Femur (tissue), 1 donor: Measurements from ENCODE around the gene ACOT7.

Experiments used
- DNase-seq: peaks from one replicate; pipeline ENCODE4 v3.0.0-alpha.2; 2017

ACOT7 gene

DNA sequence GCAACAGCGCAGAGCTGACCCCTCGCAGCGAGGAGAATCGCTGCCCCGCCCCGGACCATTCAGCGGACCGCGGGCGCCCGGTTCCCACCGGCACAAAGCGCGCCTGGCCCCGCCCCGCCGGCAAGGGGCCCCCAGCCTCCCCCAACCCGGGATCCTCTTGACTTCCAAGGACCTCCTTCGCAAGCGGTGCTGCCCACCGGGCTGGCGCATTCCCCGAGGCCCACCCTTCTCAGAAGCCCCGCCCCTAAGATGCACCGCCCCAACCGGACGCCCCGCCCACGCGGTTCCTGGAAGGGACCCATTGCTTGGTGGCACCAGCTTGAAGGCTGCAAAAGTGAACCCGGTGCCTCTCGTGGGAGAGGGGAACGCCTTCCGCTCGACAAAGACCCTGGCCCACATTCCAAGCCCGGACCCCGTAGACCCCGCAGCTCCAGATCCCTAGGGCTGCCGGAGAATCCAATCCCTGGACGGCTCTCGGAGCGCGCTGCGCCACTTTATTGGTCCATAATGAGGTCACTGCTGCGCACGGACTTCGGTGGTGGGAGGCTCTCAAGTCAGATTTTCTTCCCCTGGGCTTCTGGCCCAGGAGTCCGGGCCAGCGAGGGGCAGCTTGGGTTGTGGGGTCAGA is 147.6 kb downstream of the ACOT7 start:
- DNase-seq, result peak; percentile 61

DNA sequence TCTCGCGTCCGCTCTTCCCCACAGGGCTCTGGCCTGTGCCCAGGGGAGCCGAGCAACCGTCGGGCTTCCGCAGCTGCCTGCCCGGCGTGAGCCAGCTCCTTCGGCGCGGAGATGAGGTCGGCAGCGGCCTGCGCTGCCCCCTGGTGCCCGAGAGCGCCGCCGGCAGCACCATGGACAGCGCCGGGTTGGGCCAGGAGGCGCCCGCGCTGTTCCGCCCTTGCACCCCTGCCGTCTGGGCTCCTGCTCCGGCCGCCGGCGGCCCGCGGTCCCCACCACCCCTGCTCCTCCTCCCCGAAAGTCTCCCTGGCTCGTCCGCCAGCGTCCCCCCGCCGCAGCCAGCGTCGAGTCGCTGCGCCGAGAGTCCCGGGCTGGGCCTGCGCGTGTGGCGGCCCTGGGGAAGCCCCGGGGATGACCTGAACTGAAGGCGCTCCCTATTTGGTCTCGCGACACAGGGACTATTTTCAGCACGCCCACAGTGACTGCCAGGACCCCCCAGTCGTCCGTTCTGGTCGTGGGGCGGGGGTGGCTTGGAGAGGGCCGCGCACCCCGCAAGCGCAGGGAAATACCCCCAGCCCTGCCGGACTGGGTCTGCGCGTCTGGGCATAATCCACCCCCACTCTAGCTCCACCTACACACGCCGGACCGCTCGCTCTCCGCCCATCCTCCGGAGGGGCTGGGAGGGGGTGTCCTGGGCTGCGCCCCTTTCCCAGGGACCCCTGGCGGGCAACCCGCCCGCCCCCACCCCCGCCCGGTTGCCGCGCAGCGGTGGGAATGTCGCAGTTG is 148.3 kb downstream of the ACOT7 start:
- DNase-seq, result peak; percentile 88

DNA sequence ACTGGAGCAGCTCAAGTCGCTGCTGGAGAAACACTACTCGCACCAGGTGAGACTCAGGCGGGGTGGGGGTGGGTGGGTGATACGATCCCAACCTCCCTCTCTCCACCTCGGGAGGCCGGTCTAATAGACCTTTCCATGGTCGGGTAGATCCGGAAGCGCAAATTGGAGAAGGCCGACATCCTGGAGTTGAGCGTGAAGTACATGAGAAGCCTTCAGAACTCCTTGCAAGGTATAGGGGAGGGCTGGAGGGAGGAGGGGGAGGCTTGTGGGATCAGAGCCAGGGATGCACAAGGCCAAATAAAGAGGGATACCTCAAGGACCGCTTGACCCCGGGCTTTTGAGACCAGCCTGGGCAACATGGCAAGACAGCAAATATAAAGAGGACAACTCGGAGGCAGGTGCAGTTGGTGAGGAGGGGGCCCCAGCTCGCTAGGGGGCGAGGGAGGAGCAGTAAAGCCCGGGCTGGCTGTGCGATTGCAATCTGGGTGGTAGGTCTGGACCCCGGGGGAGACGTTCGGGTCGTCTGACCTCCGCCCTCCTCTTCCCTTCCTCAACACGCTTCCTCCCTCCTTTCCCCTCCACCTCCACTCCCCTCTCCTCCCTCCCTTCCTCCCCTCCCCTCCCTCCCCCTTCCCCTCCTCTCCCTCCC is 149.0 kb downstream of the ACOT7 start:
- DNase-seq, result peak; percentile 27

- DNase-seq, result no peak
Observed at GRCh38 chr1:6243993-6244392, 149.6 kb downstream of the ACOT7 start, which contains the start of gene HES3. Gene HES3 (plus strand): TSS chr1:6244179. CDS start chr1:6244366, 187 bp downstream.

- no peak for DNase-seq
Observed at GRCh38 chr1:6243053-6243834, 150.3 kb downstream of the ACOT7 start.

- DNase-seq, result peak; percentile 41
Observed at GRCh38 chr1:6241887-6242740, 151.5 kb downstream of the ACOT7 start.

GRCh38 chr1:6241107-6241886 is 152.3 kb downstream of the ACOT7 start:
- no peak for DNase-seq

GRCh38 chr1:6239950-6240768 is 153.4 kb downstream of the ACOT7 start:
- DNase-seq, result no peak

- DNase-seq, result no peak
Observed at GRCh38 chr1:6239213-6239752, 154.3 kb downstream of the ACOT7 start.

GRCh38 chr1:6237093-6237492 is 156.5 kb downstream of the ACOT7 start:
- DNase-seq, result no peak

DNA sequence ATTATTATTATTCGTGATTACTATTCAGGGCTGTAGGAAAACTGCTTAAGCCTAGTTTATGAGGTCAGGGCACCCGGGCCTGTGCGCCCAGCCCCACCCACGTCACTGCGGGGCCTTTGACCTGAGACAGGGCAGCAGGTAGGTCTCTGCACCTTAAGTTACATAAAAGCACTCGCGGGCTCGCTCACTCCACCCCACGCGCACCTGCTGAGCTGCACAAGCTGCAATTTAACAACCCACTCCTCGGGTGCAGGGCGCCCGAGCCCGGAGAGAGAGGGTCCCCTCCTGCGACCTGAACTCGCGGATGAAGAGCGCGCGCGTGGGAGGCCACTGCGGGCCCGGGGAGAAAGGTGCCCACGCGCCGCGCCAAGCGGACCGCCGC is 158.3 kb downstream of the ACOT7 start:
- no peak for DNase-seq

GRCh38 chr1:6234502-6235295 is 158.9 kb downstream of the ACOT7 start:
- no peak for DNase-seq

DNA sequence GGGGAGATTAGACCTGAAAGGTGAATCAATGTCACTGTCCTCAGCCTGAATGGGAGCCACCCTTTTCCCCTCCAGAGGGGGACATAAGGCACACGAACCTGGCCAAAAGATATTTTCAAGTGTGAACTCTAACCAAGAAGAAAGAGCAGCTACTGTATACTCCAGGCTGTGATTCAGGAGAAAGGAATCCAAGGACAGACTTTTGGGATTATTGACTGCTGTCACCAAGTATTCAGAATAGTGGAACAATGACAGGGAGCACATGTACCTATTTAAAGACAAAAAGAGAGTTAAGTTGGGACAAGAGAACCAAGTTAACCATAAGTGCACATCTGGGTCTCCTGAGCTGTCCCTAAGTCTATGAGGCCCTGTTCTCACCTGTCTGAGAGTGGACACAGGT is 160.2 kb downstream of the ACOT7 start:
- no peak for DNase-seq

DNA sequence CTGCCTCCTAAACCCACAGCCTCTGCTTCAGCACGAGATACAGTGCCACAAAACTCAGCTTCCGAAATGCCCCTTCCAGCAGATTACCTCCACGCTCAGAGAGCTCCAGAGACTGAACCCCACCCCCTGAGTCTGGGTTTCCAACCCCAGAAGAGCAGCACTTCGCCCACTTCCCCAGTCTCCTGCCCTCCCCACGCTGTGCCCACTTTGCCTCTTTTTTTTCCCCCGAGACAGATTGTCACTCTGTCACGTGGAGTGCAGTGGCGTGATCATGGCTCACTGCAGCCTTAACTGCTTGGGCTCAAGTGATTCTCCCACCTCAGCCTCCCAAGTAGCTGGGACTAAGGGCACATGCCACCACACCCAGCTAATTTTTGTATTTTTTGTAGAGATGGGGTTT is 167.9 kb downstream of the ACOT7 start:
- DNase-seq, result no peak

DNA sequence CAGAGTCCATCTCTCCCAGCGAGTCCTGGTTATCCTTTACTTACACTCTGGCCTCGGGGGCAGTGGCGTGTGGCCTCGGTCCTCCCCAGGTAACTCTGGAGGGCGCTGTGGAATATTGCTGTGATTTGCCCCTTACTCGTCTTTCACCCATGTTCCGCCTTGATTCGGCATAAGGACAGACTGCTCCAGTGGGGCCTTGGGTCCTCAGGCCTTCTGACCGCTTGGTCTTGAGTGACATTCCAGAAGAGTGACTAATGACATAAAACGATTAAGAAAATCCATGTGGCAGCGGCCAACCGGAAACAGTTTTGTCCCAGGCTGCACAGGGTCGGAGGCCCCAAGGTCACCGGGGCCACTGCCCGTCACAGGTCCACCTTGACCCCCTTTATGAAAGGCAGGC is 168.8 kb downstream of the ACOT7 start:
- DNase-seq, result no peak

GRCh38 chr1:6223617-6224016 is 169.9 kb downstream of the ACOT7 start:
- no peak for DNase-seq

DNA sequence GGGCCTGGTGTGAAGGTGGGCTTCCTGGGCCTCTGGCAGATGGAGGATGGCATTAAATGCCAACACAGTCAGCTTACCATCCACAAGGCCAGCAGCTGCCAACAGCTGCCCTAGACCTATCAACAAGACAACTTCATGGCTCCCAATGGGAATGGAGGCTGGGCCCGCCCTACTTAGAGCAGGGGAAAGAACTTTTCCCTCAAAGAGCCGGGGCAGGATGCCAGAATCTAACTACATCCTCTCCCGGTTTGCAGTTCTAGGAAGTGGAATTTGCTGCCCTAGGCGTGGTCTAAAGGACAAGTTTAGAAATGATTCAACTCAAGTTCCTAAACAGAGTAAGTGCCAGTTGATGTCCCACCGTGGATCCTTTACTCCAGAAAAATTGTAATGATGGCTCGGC is 170.9 kb downstream of the ACOT7 start:
- DNase-seq, result peak; percentile 86

DNA sequence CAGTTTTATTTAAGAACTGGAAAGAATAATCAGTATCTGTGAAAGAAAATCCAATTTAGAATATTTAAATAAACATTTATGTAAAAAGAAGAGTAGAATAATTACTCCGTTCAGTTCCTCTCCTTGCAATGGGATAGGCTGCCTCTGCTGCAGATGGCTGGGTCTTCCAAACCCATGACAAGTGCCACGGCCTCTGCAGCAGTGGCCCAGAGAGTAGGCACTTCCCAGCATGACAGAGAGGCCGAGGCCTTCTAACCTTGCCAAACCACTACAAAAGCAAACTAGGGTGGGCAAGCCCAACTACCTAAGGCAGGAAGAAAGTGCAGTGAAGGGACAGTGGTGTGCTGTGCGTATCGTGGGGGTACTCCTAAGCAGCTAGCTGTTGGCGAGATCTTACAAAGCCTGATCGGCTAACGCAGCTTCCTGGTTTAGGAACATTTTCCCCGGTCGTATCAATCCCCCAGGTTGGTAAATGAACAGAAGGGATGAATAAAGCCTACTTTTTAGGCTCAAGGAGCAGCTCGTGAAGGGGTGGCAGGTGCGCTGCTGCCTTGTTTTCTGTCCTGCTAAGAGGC is 172.3 kb downstream of the ACOT7 start:
- no peak for DNase-seq

GRCh38 chr1:6220236-6220635 is 173.3 kb downstream of the ACOT7 start:
- no peak for DNase-seq
